H1 (cell line): ENCODE data around the gene GPSM3.

ENCODE experiments used
- ASH2L ChIP-seq: fragments of 200-600, 300-600 bp; sonication (generic); IDR thresholded peaks from one replicate; pipeline ENCODE4 v1.7.1; 2017; ENCODE audit warnings: low read length
- BCL11A ChIP-seq, 2 experiments: IDR thresholded peaks; one replicate each; pipeline ENCODE4 v1.6.1; 2011; ENCODE audit warnings: low read depth in 2 of 2, low read length in 2 of 2, mild to moderate bottlenecking in 2 of 2
- BRCA1 ChIP-seq: IDR thresholded peaks from 2 replicates; pipeline ENCODE4 v1.6.1; 2012; ENCODE audit warnings: low read depth, low read length, improper control_type of control experiment
- JUN ChIP-seq: IDR thresholded peaks from 2 replicates; pipeline ENCODE4 v1.6.1; 2011; ENCODE audit warnings: low read depth, mild to moderate bottlenecking, improper control_type of control experiment, low read length
- POLR2AphosphoS5 ChIP-seq: IDR thresholded peaks from 2 replicates; pipeline ENCODE4 v1.6.1; 2011; ENCODE audit warnings: low read depth, low read length
- RAD21 ChIP-seq, 2 experiments: IDR thresholded peaks in 1 of 2; conservative IDR thresholded peaks in 1 of 2; 2 replicates each; pipeline ENCODE4 v1.6.1; 2011; ENCODE audit warnings: low read depth in 2 of 2, low read length in 2 of 2, improper control_type of control experiment in 1 of 2, inconsistent platforms in 1 of 2, mild to moderate bottlenecking in 1 of 2, moderate library complexity in 1 of 2
- RNF2 ChIP-seq: fragments of 200-900, 300-1000 bp; sonication (generic); IDR thresholded peaks from 2 replicates; pipeline ENCODE4 v1.7.1; 2016; ENCODE audit warnings: borderline replicate concordance, low read depth, mild to moderate bottlenecking, antibody characterized with exemption, low read length; ENCODE audit not compliant: poor library complexity, severe bottlenecking; ENCODE audit errors: missing control alignments
- SIN3A ChIP-seq, 2 experiments: IDR thresholded peaks in 1 of 2; conservative IDR thresholded peaks in 1 of 2; 2 replicates each; pipeline ENCODE4 v1.6.1; 2011 to 2012; ENCODE audit warnings: low read length in 2 of 2, improper control_type of control experiment in 1 of 2, low read depth in 1 of 2, mild to moderate bottlenecking in 1 of 2
- SP1 ChIP-seq: IDR thresholded peaks from 2 replicates; pipeline ENCODE4 v1.6.1; 2011; ENCODE audit warnings: low read depth, low read length
- TF ChIP-seq, protein P1 (sequence below): IDR thresholded peaks from 2 replicates; pipeline ENCODE4 v1.6.1; 2012; ENCODE audit warnings: inconsistent platforms
- TF ChIP-seq, protein P2 (sequence below), 3 experiments: IDR thresholded peaks; 1 replicate in 2 of 3; 2 replicates in 1 of 3; pipeline versions ENCODE4 v1.5.1 to v1.6.1; 2011; ENCODE audit warnings: low read length in 3 of 3, mild to moderate bottlenecking in 3 of 3, inconsistent platforms in 2 of 3, low read depth in 1 of 3, moderate library complexity in 1 of 3; ENCODE audit not compliant: insufficient read depth in 1 of 3; ENCODE audit errors: control extremely low read depth in 1 of 3

DNA sequence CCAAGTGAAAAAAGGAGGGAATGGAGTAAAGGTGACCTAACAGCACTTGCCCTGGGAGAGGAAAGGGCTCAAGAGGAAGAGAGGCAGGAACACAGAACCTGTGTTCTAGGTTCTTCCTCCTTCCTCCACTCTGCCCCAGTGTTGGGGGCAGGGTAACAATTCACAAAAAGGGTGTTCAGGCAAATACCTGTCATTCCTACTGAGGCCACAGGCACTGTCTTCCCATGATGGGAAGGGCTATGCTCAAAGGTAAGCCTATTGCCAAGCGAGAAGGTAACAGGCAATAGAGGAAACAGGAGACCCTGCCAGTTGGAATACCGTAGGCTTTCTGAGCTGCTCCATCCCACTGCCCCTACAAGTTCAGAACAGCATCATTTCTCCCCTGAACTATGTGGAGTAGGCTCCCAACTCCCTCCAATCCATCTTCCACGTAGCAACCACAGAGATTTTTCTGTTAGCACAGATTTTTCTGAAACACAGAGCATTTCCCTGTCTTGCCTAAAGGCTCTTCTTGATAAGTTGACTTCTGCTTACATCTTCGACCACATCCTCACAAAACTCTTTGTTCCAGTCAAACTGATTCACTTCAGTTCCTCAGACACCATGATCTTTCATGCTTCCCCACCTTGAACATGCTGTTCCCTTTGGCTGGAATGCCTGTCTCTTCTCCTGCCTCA lies 19.3 kb downstream of the GPSM3 start:
- TF ChIP-seq JUN (no peak), RNF2 (no peak), SIN3A (conservative IDR thresholded peaks at IDR 0.05 in 1 of 2, IDR thresholded peaks at IDR 0.05 in 1 of 2; ENCODE audit: low read depth in 1 of 2, low read length in 2 of 2) (no peak), POLR2AphosphoS5 (no peak), RAD21 (IDR thresholded peaks at IDR 0.05 in 1 of 2, conservative IDR thresholded peaks at IDR 0.05 in 1 of 2; ENCODE audit: low read depth in 2 of 2, low read length in 2 of 2) (no peak), BCL11A (IDR thresholded peaks at IDR 0.05; ENCODE audit: low read depth in 2 of 2, low read length in 2 of 2) (no peak), ASH2L (no peak), SP1 (no peak), BRCA1 (no peak)
- TF ChIP-seq, protein P1, sequence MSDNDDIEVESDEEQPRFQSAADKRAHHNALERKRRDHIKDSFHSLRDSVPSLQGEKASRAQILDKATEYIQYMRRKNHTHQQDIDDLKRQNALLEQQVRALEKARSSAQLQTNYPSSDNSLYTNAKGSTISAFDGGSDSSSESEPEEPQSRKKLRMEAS = no peak
- TF ChIP-seq, protein P2, sequence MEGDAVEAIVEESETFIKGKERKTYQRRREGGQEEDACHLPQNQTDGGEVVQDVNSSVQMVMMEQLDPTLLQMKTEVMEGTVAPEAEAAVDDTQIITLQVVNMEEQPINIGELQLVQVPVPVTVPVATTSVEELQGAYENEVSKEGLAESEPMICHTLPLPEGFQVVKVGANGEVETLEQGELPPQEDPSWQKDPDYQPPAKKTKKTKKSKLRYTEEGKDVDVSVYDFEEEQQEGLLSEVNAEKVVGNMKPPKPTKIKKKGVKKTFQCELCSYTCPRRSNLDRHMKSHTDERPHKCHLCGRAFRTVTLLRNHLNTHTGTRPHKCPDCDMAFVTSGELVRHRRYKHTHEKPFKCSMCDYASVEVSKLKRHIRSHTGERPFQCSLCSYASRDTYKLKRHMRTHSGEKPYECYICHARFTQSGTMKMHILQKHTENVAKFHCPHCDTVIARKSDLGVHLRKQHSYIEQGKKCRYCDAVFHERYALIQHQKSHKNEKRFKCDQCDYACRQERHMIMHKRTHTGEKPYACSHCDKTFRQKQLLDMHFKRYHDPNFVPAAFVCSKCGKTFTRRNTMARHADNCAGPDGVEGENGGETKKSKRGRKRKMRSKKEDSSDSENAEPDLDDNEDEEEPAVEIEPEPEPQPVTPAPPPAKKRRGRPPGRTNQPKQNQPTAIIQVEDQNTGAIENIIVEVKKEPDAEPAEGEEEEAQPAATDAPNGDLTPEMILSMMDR (IDR thresholded peaks at IDR 0.05; ENCODE audit: control extremely low read depth in 1 of 3, insufficient read depth in 1 of 3, low read depth in 1 of 3, low read length in 3 of 3) = no peak
